ENCODE results near the gene OVOL2.

DNA sequence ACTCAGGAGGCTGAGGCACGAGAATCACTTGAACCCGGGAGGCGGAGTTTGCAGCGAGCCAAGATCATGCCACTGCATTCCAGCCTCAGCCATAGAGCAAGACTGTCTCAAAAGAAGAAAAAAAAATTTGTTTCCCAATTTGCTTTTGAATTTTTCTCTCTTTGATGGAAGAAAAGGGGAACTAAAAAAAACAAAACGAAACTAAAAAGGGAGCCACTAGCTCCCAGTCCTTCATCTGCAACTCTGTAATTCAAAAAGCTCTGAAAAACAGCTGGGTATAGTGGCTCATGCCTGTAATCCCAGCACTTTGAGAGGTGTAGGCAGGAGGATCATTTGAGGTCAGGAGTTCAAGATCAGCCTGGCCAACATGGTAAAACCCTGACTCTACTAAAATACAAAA lies 9.5 kb downstream of the OVOL2 start:
- TF ChIP-seq, protein P1, sequence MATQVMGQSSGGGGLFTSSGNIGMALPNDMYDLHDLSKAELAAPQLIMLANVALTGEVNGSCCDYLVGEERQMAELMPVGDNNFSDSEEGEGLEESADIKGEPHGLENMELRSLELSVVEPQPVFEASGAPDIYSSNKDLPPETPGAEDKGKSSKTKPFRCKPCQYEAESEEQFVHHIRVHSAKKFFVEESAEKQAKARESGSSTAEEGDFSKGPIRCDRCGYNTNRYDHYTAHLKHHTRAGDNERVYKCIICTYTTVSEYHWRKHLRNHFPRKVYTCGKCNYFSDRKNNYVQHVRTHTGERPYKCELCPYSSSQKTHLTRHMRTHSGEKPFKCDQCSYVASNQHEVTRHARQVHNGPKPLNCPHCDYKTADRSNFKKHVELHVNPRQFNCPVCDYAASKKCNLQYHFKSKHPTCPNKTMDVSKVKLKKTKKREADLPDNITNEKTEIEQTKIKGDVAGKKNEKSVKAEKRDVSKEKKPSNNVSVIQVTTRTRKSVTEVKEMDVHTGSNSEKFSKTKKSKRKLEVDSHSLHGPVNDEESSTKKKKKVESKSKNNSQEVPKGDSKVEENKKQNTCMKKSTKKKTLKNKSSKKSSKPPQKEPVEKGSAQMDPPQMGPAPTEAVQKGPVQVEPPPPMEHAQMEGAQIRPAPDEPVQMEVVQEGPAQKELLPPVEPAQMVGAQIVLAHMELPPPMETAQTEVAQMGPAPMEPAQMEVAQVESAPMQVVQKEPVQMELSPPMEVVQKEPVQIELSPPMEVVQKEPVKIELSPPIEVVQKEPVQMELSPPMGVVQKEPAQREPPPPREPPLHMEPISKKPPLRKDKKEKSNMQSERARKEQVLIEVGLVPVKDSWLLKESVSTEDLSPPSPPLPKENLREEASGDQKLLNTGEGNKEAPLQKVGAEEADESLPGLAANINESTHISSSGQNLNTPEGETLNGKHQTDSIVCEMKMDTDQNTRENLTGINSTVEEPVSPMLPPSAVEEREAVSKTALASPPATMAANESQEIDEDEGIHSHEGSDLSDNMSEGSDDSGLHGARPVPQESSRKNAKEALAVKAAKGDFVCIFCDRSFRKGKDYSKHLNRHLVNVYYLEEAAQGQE (IDR thresholded peaks at IDR 0.05; ENCODE audit: insufficient read depth in 1 of 2, low read depth in 2 of 2, low read length in 2 of 2), result no peak
- TF ChIP-seq POLR2AphosphoS5 (IDR thresholded peaks at IDR 0.05; ENCODE audit: low read depth, low read length), result no peak
